B cell (primary cell): ENCODE results near the gene VOPP1. TPM values are rescaled to one million over a fixed set of nuclear protein-coding genes. Genes with fewer than 3 reads are reported as not detected.

Experiments
- ATAC-seq: fragments of 200-7000 bp; cut with Tn5 transposase; one replicate; pipeline ENCODE4 v1.10.0; 2021; ENCODE audit warnings: low read depth, mild to moderate bottlenecking, moderate number of reproducible peaks, moderate library complexity
- CTCF ChIA-PET: fragments of 350-600 bp; sonication (Branson Sonifier 250); formaldehyde crosslinking; loops from one replicate; lab custom pipeline; 2021; ENCODE audit warnings: antibody characterized with exemption, inconsistent platforms; lab: Charles Lee
- POLR2A ChIA-PET: fragments of 350-600 bp; sonication (Branson Sonifier 250); formaldehyde crosslinking; loops from one replicate; lab custom pipeline; 2021; ENCODE audit warnings: antibody characterized with exemption; lab: Charles Lee
- DNase-seq: peaks from one replicate; pipeline ENCODE4 v3.0.0; 2013
- H2AFZ ChIP-seq: 2 replicates; pipeline ENCODE4 v1.6.1; 2012; ENCODE audit warnings: mild to moderate bottlenecking, low read depth, low read length; ENCODE audit not compliant: insufficient read depth, poor library complexity, severe bottlenecking
- H3K27ac ChIP-seq, 2 donors: 1 replicate in 1 of 2; 2 replicates in 1 of 2; pipeline ENCODE4 v1.5.1; 2012 to 2013; ENCODE audit warnings: low read length in 2 of 2, mild to moderate bottlenecking in 2 of 2, moderate library complexity in 1 of 2
- H3K27me3 ChIP-seq, 4 experiments: fragments of 200-600 bp in 1 of 4; sonication (generic) in 1 of 4; replicated peaks in 1 of 4; 1 replicate in 2 of 4; 2 replicates in 2 of 4; pipeline versions ENCODE4 v1.6.1 to v1.7.0; 2013 to 2016; ENCODE audit warnings: low read length in 3 of 4, mild to moderate bottlenecking in 2 of 4, mixed read lengths in 1 of 4, moderate library complexity in 1 of 4; ENCODE audit not compliant: insufficient read depth in 4 of 4, control insufficient read depth in 3 of 4; ENCODE audit errors: control extremely low read depth in 1 of 4
- H3K36me3 ChIP-seq, 2 experiments: replicated peaks in 1 of 2; 1 replicate in 1 of 2; 2 replicates in 1 of 2; pipeline versions ENCODE4 v1.6.1 to v1.7.1; 2013; ENCODE audit warnings: low read length in 1 of 2; ENCODE audit not compliant: insufficient read depth in 2 of 2, control insufficient read depth in 1 of 2; ENCODE audit errors: control extremely low read depth in 1 of 2, extremely low read depth in 1 of 2
- H3K4me1 ChIP-seq, 2 donors: fragments of 200-600 bp in 1 of 2; sonication (generic) in 1 of 2; 1 replicate in 1 of 2; 2 replicates in 1 of 2; pipeline versions ENCODE4 v1.5.1 to v1.6.1; 2013 to 2017; ENCODE audit warnings: low read length in 2 of 2; ENCODE audit not compliant: control insufficient read depth in 2 of 2, insufficient read depth in 2 of 2
- H3K4me2 ChIP-seq: replicated peaks from 2 replicates; pipeline ENCODE3; 2012; ENCODE audit warnings: mild to moderate bottlenecking, low read depth, low read length; ENCODE audit not compliant: poor library complexity, severe bottlenecking
- H3K4me3 ChIP-seq, 5 experiments: fragments of 200-600 bp in 1 of 5; sonication (generic) in 1 of 5; 1 replicate in 3 of 5; 2 replicates in 2 of 5; pipeline versions ENCODE4 v1.5.1 to v1.7.0; 2011 to 2016; ENCODE audit warnings: low read length in 4 of 5, mild to moderate bottlenecking in 4 of 5, low read depth in 2 of 5, control low read depth in 1 of 5, moderate library complexity in 1 of 5; ENCODE audit not compliant: insufficient read depth in 1 of 5; ENCODE audit errors: control extremely low read depth in 1 of 5, extremely low read depth in 1 of 5
- H3K79me2 ChIP-seq: fragments of 200-600 bp; sonication (generic); one replicate; pipeline ENCODE4 v1.6.0; 2016; ENCODE audit warnings: low read length; ENCODE audit not compliant: control insufficient read depth, insufficient read depth
- H3K9ac ChIP-seq: fragments of 200-600 bp; sonication (generic); 2 replicates; pipeline ENCODE4 v1.6.1; 2017; ENCODE audit warnings: mild to moderate bottlenecking, low read length, moderate library complexity
- H3K9me3 ChIP-seq, 3 donors: one replicate each; pipeline versions ENCODE4 v1.6.1 to v1.7.1; 2013; ENCODE audit warnings: low read length in 2 of 3; ENCODE audit not compliant: control insufficient read depth in 2 of 3, insufficient read depth in 1 of 3; ENCODE audit errors: control extremely low read depth in 1 of 3
- H4K20me1 ChIP-seq: 2 replicates; pipeline ENCODE4 v1.6.0; 2012; ENCODE audit warnings: mild to moderate bottlenecking, low read length; ENCODE audit not compliant: insufficient read depth, control insufficient read depth, poor library complexity, severe bottlenecking
- H3K27ac Mint-ChIP-seq: one replicate; pipeline ENCODE4 v1.8.0; 2021; ENCODE audit warnings: mixed read lengths
- H3K27me3 Mint-ChIP-seq: one replicate; pipeline ENCODE4 v1.8.0; 2021; ENCODE audit warnings: mixed read lengths
- H3K4me1 Mint-ChIP-seq: one replicate; pipeline ENCODE4 v1.8.0; 2021; ENCODE audit warnings: mixed read lengths
- H3K4me3 Mint-ChIP-seq: one replicate; pipeline ENCODE4 v1.8.0; 2021; ENCODE audit warnings: mixed read lengths
- H3K9me3 Mint-ChIP-seq: one replicate; pipeline ENCODE4 v1.8.0; 2022; ENCODE audit warnings: mixed read lengths; ENCODE audit not compliant: insufficient read depth
- CTCF ChIP-seq: fragments of 200-600 bp; IDR thresholded peaks from one replicate; pipeline ENCODE4 v1.8.0; 2022; ENCODE audit warnings: antibody characterized with exemption, mild to moderate bottlenecking
- EZH2 ChIP-seq: IDR thresholded peaks from 2 replicates; pipeline ENCODE4 v1.6.1; 2012; ENCODE audit warnings: borderline replicate concordance, low read depth, mild to moderate bottlenecking, moderate library complexity, low read length; ENCODE audit not compliant: insufficient read depth, poor library complexity, severe bottlenecking
- WGBS: methylation state at CpG from one replicate; pipeline ENCODE4 v1.1.5; 2013; ENCODE audit warnings: missing lambda C conversion rate; ENCODE audit not compliant: insufficient coverage; 5-methylcytosine and 5-hydroxymethylcytosine counted together
- intact Hi-C: fragments of 100-400 bp; cut with micrococcal nuclease; formaldehyde crosslinking; loops from one replicate; pipeline ENCODE4 v1.10.0; 2022
- polyA plus RNA-seq: library from polyadenylated mRNA; depleted of rRNA; stranded (reverse); fragments of >200 nt; gene quantifications from 2 replicates; pipeline ENCODE4 v1.2.3, GENCODE V29; 2012
- total RNA-seq, 2 donors: library from RNA; stranded (reverse); fragments of 120-200 nt in 1 of 2; gene quantifications; 1 replicate in 1 of 2; 2 replicates in 1 of 2; pipeline versions ENCODE4 v1.2.3 to v1.2.4, GENCODE V29; 2013 to 2022

VOPP1 gene
- total and polyA plus RNA-seq, 2 donors (not counting 1 experiment from before 2014, with no cell fraction given) = 53.2 to 256 TPM

DNA sequence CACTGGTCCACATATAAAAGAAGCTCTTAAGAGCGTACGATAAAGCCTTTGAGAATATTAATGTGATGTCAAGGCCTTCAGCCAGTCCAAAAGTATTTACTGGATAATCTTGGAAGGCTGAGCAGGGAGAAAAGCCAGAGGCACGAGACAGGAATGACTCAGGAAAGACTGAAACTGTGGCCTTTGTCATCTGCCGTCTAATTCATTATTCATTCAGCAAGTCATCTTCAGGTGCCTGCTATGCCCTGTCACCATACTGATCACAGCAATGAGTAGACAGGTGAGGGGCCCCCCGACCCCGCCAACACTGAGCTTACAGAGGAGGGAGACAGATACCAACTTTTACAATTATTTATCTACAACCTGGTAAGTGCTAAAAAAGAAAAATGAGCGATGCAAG, 78.9 kb downstream of the VOPP1 start:
- Histone ChIP-seq H3K36me3 (peaks cover 0 to 90% of the 10 kb centered on the region in 2 experiments), H3K9me3 (no peaks in the 10 kb centered on the region), H4K20me1 (peaks cover 46% of the 10 kb centered on the region), H3K79me2 (peaks cover 75% of the 10 kb centered on the region), H3K9ac (no peak overlapping the region), H3K4me3 (no peak overlapping the region), H3K27me3 (no peaks in the 10 kb centered on the region), H2AFZ (no peak overlapping the region), H3K27ac (no peak overlapping the region), H3K4me1 (no peaks in the 10 kb centered on the region), H3K4me2 (no peak overlapping the region)
- Mint-ChIP-seq H3K4me3 (no peak overlapping the region), H3K4me1 (peaks cover 5% of the 10 kb centered on the region), H3K27me3 (no peaks in the 10 kb centered on the region), H3K27ac (no peak overlapping the region), H3K9me3 (no peaks in the 10 kb centered on the region)
- POLR2A ChIA-PET = no interaction called here
- intact Hi-C loops = no loop called here
- WGBS = 93% methylated on average over 2 of the region's 7 CpGs
- no peak for TF ChIP-seq CTCF
- no peak for TF ChIP-seq EZH2
- CTCF ChIA-PET = interaction anchor here (1.8 kb wide), 1 partner anchor 40 kb away, joined by 3 read pairs; no protein-coding TSS in a partner anchor
- DNase-seq = no peak
- ATAC-seq = no peak

- H3K27ac ChIP-seq = no peak overlapping the region
- H3K9ac ChIP-seq = no peak overlapping the region
- no peak overlapping the region for H3K4me3 Mint-ChIP-seq
- H3K27ac Mint-ChIP-seq = no peak overlapping the region
- H2AFZ ChIP-seq = no peak overlapping the region
- H3K4me1 ChIP-seq = no peaks in the 10 kb centered on the region
- ChIA-PET CTCF (no interaction called here), POLR2A (no interaction called here)
- intact Hi-C loops = no loop called here
- H3K27me3 Mint-ChIP-seq = no peaks in the 10 kb centered on the region
- peaks cover 41% of the 10 kb centered on the region for H4K20me1 ChIP-seq
- TF ChIP-seq EZH2 (no peak), CTCF (no peak)
- DNase-seq (no peak), ATAC-seq (no peak)
- peaks cover 0 to 92% of the 10 kb centered on the region in 2 experiments for H3K36me3 ChIP-seq
- H3K9me3 Mint-ChIP-seq = no peaks in the 10 kb centered on the region
- peaks cover 5% of the 10 kb centered on the region for H3K4me1 Mint-ChIP-seq
- H3K79me2 ChIP-seq = peaks cover 78% of the 10 kb centered on the region
- H3K4me3 ChIP-seq = no peak overlapping the region
- no peaks in the 10 kb centered on the region for H3K27me3 ChIP-seq
- H3K9me3 ChIP-seq = no peaks in the 10 kb centered on the region
- H3K4me2 ChIP-seq = no peak overlapping the region
- 100% methylated on average over 1 of the region's 5 CpGs for WGBS
These were observed 81.0 kb downstream of the VOPP1 start for GRCh38 chr7:55491346-55491745.
